OCI-LY3 (cell line): ENCODE data around the gene NT5E.
"Not testable (repeated sequence)": the region's sequence is repeated elsewhere in the genome, so short reads cannot be mapped to it uniquely, and the experiment has no call there.

Source experiments
- H2AFZ ChIP-seq: fragments of 200-600, 300-600 bp; shearing (Covaris generic); 2 replicates; pipeline ENCODE4 v1.6.0; 2014; ENCODE audit warnings: antibody characterized with exemption, low read depth, low read length
- H3K27ac ChIP-seq: fragments of 200-600, 300-600 bp; sonication (generic); 2 replicates; pipeline ENCODE4 v1.5.1; 2014; ENCODE audit warnings: mild to moderate bottlenecking, low read length, moderate library complexity, mixed read lengths
- H3K27me3 ChIP-seq: fragments of 200-600, 300-600 bp; sonication (generic); 2 replicates; pipeline ENCODE4 v1.6.1; 2014; ENCODE audit warnings: low read depth, low read length, mixed read lengths
- H3K36me3 ChIP-seq: fragments of 200-600, 300-600 bp; sonication (generic); replicated peaks from 2 replicates; pipeline ENCODE3; 2014; ENCODE audit warnings: low read depth, low read length, mixed read lengths
- H3K4me1 ChIP-seq: fragments of 300-600, 200-600 bp; sonication (generic); 2 replicates; pipeline ENCODE4 v1.6.1; 2014; ENCODE audit warnings: low read length, mixed read lengths
- H3K4me2 ChIP-seq: fragments of 200-600, 300-600 bp; sonication (generic); 2 replicates; pipeline ENCODE4 v1.6.1; 2014; ENCODE audit warnings: low read length, mixed read lengths
- H3K4me3 ChIP-seq: fragments of 300-600, 200-600 bp; sonication (generic); 2 replicates; pipeline ENCODE4 v1.5.1; 2014; ENCODE audit warnings: antibody characterized with exemption, mild to moderate bottlenecking, low read length, moderate library complexity
- H3K79me2 ChIP-seq: fragments of 300-600, 200-600 bp; shearing (Covaris generic); 2 replicates; pipeline ENCODE4 v1.6.1; 2014; ENCODE audit warnings: mild to moderate bottlenecking, low read length, mixed read lengths
- H3K9ac ChIP-seq: fragments of 300-600, 200-600 bp; shearing (Covaris generic); 2 replicates; pipeline ENCODE4 v1.6.0; 2014; ENCODE audit warnings: mild to moderate bottlenecking, low read length, moderate library complexity
- H3K9me3 ChIP-seq: fragments of 200-600, 300-600 bp; shearing (Covaris generic); 2 replicates; pipeline ENCODE4 v1.6.1; 2014; ENCODE audit warnings: low read length, mixed read lengths; ENCODE audit not compliant: insufficient read depth
- H4K20me1 ChIP-seq: fragments of 200-600, 300-600 bp; sonication (generic); 2 replicates; pipeline ENCODE4 v1.6.1; 2016; ENCODE audit warnings: low read length, mixed read lengths; ENCODE audit not compliant: insufficient read depth
- CTCF ChIP-seq: fragments of 200-600, 300-600 bp; sonication (generic); IDR thresholded peaks from 2 replicates; pipeline ENCODE4 v1.5.1; 2014; ENCODE audit warnings: antibody characterized with exemption, low read length, low read depth
- EZH2phosphoT487 ChIP-seq: fragments of 200-600 bp; shearing (Covaris generic); IDR thresholded peaks from 2 replicates; pipeline ENCODE4 v1.6.1; 2018; ENCODE audit warnings: antibody characterized with exemption, mixed run types, low read depth

NT5E gene

GRCh38 chr6:85402922-85403321, 47.0 kb upstream of the NT5E start:
- no peaks in the 10 kb centered on the region for H3K79me2 ChIP-seq
- H3K27ac ChIP-seq: no peak overlapping the region
- no peaks in the 10 kb centered on the region for H3K36me3 ChIP-seq
- H3K9ac ChIP-seq: no peak overlapping the region
- no peak for TF ChIP-seq CTCF
- TF ChIP-seq EZH2phosphoT487: no peak
- no peak overlapping the region for H3K4me3 ChIP-seq
- no peaks in the 10 kb centered on the region for H3K4me1 ChIP-seq
- no peaks in the 10 kb centered on the region for H3K9me3 ChIP-seq
- no peaks in the 10 kb centered on the region for H4K20me1 ChIP-seq
- no peak overlapping the region for H2AFZ ChIP-seq
- H3K4me2 ChIP-seq: no peak overlapping the region
- H3K27me3 ChIP-seq: no peaks in the 10 kb centered on the region

- no peaks in the 10 kb centered on the region for H3K9me3 ChIP-seq
- no peak overlapping the region for H3K4me3 ChIP-seq
- no peaks in the 10 kb centered on the region for H4K20me1 ChIP-seq
- H3K36me3 ChIP-seq: no peaks in the 10 kb centered on the region
- H3K4me1 ChIP-seq: no peaks in the 10 kb centered on the region
- no peak overlapping the region for H3K9ac ChIP-seq
- no peak overlapping the region for H3K4me2 ChIP-seq
- TF ChIP-seq CTCF (no peak), EZH2phosphoT487 (no peak)
- H3K79me2 ChIP-seq: no peaks in the 10 kb centered on the region
- no peaks in the 10 kb centered on the region for H3K27me3 ChIP-seq
- H3K27ac ChIP-seq: no peak overlapping the region
- H2AFZ ChIP-seq: no peak overlapping the region
Measured at GRCh38 chr6:85403331-85404015, 46.4 kb upstream of the NT5E start.

GRCh38 chr6:85404016-85404563, 45.8 kb upstream of the NT5E start:
- not testable (repeated sequence) for H4K20me1 ChIP-seq, H3K4me3 ChIP-seq, H3K27ac ChIP-seq, H3K27me3 ChIP-seq, H3K4me2 ChIP-seq, H3K4me1 ChIP-seq, H3K9me3 ChIP-seq, H3K36me3 ChIP-seq, H2AFZ ChIP-seq, H3K9ac ChIP-seq, H3K79me2 ChIP-seq

GRCh38 chr6:85404564-85405174, 45.2 kb upstream of the NT5E start:
- no peak overlapping the region for H3K4me2 ChIP-seq
- H3K9ac ChIP-seq: no peak overlapping the region
- no peaks in the 10 kb centered on the region for H3K79me2 ChIP-seq
- H3K4me3 ChIP-seq: no peak overlapping the region
- no peaks in the 10 kb centered on the region for H3K4me1 ChIP-seq
- no peak overlapping the region for H2AFZ ChIP-seq
- no peaks in the 10 kb centered on the region for H3K36me3 ChIP-seq
- no peaks in the 10 kb centered on the region for H3K9me3 ChIP-seq
- H3K27me3 ChIP-seq: no peaks in the 10 kb centered on the region
- no peak overlapping the region for H3K27ac ChIP-seq
- TF ChIP-seq CTCF: no peak
- TF ChIP-seq EZH2phosphoT487: no peak
- H4K20me1 ChIP-seq: no peaks in the 10 kb centered on the region
